Heart left ventricle (tissue), 13 donors: ENCODE results near the gene PCSK5.

ENCODE experiments used
- POLR2A ChIP-seq, 2 donors: fragments of 450-650 bp; IDR thresholded peaks; one replicate each; pipeline ENCODE4 v1.6.1; 2017; ENCODE audit warnings: antibody characterized with exemption in 2 of 2, mild to moderate bottlenecking in 2 of 2, moderate library complexity in 2 of 2
- TF ChIP-seq, protein P1 (sequence below), 12 donors: fragments of 200-600 bp; sonication (generic) in 4 of 12; IDR thresholded peaks; one replicate each; pipeline versions ENCODE4 v1.5.0 to v1.8.0; 2018 to 2022; ENCODE audit warnings: antibody characterized with exemption in 12 of 12, mild to moderate bottlenecking in 5 of 12
- donor health status: ischemic (EF 13 %, LVEDD 7.1; RV severe dilation, severe dysfunction).
- donor health status: DM: no; HTN: yes; CAD: no.
- donor health status: DM: no; HTN: no; CAD: no.
- donor health status: ischemic (EF 25% LVEDD 6.9; RV normal size, moderate dysfunction).
- donor health status: ischemic (EF 25% LVEDD 5.7; RV mildly dilated, moderate dysfunction).
- donor health status: ischemic (EF 35%, LVEDD 5.7; RV mildly dilated, moderate dysfunction).
- donor health status: nonischemic (EF 11% LVEDD 7.7; RV severe dilation, severe dysfunction).
- donor health status: DM: yes; HTN: yes; CAD: no.
- donor health status: PGD.
- donor health status: ischemic (EF 29% LVEDD 5.4; RV normal size, mild dysfunction).
- donor health status: nonischemic (EF 23%, LVEDD 6.1; RV moderate dilation, normal function).

DNA sequence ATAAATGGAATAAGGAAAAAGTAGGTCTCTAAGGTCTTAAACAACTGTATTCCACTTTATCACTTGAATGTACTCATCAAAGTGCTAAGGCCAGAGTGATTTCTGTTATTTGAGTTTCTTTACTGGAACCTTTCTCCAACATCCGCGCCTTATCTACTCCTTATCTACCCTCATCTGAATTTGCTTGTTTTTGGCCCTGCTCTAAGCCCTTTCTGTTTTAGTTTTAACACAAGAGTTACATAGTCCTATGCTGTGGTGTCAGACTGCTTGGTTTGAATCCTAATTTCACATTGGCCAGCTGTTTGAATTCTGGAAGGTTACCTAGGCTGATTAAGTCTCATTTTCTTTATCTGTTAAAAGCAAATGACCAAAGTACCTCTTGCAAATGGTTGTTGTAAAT is 128.3 kb downstream of the PCSK5 start:
- TF ChIP-seq, protein P1, sequence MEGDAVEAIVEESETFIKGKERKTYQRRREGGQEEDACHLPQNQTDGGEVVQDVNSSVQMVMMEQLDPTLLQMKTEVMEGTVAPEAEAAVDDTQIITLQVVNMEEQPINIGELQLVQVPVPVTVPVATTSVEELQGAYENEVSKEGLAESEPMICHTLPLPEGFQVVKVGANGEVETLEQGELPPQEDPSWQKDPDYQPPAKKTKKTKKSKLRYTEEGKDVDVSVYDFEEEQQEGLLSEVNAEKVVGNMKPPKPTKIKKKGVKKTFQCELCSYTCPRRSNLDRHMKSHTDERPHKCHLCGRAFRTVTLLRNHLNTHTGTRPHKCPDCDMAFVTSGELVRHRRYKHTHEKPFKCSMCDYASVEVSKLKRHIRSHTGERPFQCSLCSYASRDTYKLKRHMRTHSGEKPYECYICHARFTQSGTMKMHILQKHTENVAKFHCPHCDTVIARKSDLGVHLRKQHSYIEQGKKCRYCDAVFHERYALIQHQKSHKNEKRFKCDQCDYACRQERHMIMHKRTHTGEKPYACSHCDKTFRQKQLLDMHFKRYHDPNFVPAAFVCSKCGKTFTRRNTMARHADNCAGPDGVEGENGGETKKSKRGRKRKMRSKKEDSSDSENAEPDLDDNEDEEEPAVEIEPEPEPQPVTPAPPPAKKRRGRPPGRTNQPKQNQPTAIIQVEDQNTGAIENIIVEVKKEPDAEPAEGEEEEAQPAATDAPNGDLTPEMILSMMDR (IDR thresholded peaks at IDR 0.05) = no peak
- no peak for TF ChIP-seq POLR2A (IDR thresholded peaks at IDR 0.05)
